Measurements from ENCODE around the gene DEPP1.

DNA sequence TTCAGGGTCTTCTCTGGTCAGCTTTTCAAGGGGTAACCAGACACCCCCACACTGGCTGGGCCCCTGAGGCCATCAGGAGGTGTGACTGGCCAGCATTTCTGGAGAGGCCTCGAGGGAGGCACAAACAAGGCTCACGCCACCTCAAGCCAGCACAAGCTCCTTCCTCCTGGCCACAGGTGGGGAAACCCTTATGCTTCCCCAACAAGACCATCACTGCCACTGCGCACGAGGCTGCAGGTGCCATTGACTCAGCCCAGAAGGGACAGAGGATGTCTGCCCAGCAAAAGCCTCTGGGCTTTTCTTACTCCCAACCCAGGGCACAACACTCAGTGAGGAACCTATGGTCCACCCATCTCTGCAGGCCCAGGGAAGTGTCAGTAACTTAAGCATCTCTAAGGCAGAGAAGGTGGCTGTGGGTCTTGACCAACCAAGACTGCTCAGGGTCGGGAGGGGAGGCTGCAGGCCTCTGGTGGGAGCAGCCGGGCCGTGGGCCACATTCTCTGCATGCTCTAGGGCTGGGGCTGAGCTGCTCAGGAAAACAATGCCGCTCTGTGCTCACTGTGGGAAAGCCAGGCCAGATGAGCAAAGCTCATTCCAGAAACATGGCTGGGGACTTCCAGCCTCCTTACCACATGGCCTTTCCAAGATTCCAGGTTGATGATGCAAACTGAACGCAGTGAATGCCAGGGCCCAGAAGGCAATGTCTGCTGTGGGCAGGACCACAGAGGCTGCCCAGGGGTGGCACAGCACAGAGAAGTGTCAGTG lies 43.2 kb downstream of the DEPP1 start:
- TF ChIP-seq, protein P1, sequence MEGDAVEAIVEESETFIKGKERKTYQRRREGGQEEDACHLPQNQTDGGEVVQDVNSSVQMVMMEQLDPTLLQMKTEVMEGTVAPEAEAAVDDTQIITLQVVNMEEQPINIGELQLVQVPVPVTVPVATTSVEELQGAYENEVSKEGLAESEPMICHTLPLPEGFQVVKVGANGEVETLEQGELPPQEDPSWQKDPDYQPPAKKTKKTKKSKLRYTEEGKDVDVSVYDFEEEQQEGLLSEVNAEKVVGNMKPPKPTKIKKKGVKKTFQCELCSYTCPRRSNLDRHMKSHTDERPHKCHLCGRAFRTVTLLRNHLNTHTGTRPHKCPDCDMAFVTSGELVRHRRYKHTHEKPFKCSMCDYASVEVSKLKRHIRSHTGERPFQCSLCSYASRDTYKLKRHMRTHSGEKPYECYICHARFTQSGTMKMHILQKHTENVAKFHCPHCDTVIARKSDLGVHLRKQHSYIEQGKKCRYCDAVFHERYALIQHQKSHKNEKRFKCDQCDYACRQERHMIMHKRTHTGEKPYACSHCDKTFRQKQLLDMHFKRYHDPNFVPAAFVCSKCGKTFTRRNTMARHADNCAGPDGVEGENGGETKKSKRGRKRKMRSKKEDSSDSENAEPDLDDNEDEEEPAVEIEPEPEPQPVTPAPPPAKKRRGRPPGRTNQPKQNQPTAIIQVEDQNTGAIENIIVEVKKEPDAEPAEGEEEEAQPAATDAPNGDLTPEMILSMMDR (IDR thresholded peaks at IDR 0.05), result no peak
- TF ChIP-seq POLR2A (IDR thresholded peaks at IDR 0.05), result no peak
